Measurements from ENCODE around the gene GSK3A.

GRCh38 chr19:42278452-42279154 lies 36.2 kb upstream of the GSK3A start:
- no peak for TF ChIP-seq CTCF (conservative IDR thresholded peaks at IDR 0.05; ENCODE audit: low read depth, low read length)
- no peak for TF ChIP-seq EZH2 (IDR thresholded peaks at IDR 0.05; ENCODE audit: borderline replicate concordance, low read depth, low read length, poor library complexity, severe bottlenecking)
